ENCODE results near the gene TBX20. TPM values are rescaled to one million over a fixed set of nuclear protein-coding genes. Genes with fewer than 3 reads are reported as not detected.
"Not testable (repeated sequence)": the region's sequence is repeated elsewhere in the genome, so short reads cannot be mapped to it uniquely, and the experiment has no call there.

The TBX20 gene
- total and polyA plus RNA-seq, 10 of the 15 experiments (the other 5 are each of a cell fraction or from before 2014, with no cell fraction given), result not detected

DNA sequence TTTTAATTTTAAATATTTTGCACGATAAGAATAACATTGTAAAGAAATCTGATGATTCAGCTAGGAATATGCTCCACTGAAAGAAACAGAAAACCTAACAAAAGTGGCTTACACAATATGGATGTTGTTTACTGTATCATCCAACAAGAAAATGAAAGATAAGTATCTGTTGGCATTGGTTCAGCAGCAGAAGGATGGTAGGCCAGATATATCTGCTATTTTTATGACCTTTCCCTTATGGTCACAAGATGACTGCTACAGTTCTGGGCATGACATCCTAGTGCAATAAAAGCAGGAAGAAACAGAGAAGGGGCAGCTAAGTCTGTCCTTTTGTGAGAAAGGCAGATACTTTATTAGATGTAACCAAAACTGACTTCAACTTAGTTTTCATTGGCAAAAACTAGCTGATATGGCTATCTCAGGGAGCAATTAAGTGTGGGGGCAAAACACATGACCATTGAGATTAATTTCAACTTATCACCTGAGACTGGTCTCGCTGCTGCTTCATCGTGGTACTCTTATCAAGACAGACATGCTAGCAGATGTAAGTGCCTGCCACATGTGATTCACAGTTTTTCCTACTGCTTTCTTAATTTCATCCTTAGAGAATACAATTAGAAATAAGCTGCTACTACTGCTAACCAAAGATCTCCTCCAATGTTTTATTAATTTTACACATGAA lies 92.7 kb downstream of the TBX20 start:
- H3K9ac ChIP-seq (ENCODE audit: control insufficient read depth, insufficient read depth, low read length); FAIRE-seq; CTCF ChIA-PET; in situ Hi-C loops (cut with MboI); H3K27me3 ChIP-seq (replicated peaks in 1 of 2; ENCODE audit: control insufficient read depth in 2 of 2, insufficient read depth in 2 of 2, low read length in 1 of 2); H3K36me3 ChIP-seq (ENCODE audit: control insufficient read depth in 2 of 2, insufficient read depth in 2 of 2, low read length in 1 of 2); H2AFZ ChIP-seq (ENCODE audit: control insufficient read depth, low read depth, low read length); H3K4me3 ChIP-seq; H3K4me1 ChIP-seq (ENCODE audit: control insufficient read depth, insufficient read depth, low read length); H4K20me1 ChIP-seq (ENCODE audit: control insufficient read depth, insufficient read depth); ATAC-seq; H3K27ac ChIP-seq (ENCODE audit: control insufficient read depth, insufficient read depth); POLR2A ChIA-PET; RAD21 ChIA-PET (ENCODE audit: unreplicated experiment); H3K79me2 ChIP-seq (ENCODE audit: control insufficient read depth, insufficient read depth, low read length); H3K9me3 ChIP-seq (replicated peaks; ENCODE audit: control insufficient read depth, insufficient read depth, low read length); H3K4me2 ChIP-seq (ENCODE audit: control insufficient read depth, insufficient read depth); DNase-seq (ENCODE audit: low read depth, low spot score); intact Hi-C loops (cut with micrococcal nuclease; ENCODE audit: unreplicated experiment); BruUV-seq (replicated peaks): not testable (repeated sequence)
- SMC1A ChIA-PET (ENCODE audit: uncharacterized antibody, unreplicated experiment), result interaction anchor here (1.1 kb wide), 1 partner anchor 11 kb away, joined by 3 read pairs; no protein-coding TSS in a partner anchor
- 1% methylated on average over 3 of the region's 3 CpGs for WGBS (ENCODE audit: insufficient coverage, insufficient replicate concordance, low lambda C conversion rate, missing lambda C conversion rate)

Other genes with a start within 250 kb of the TBX20 start
- gene DPY19L1, start 216.6 kb downstream of the TBX20 start, total RNA-seq (2014; rRNA removed), result 4.0 and 5.8 TPM in 2 replicates
- gene DPY19L1, start 216.6 kb downstream of the TBX20 start, total RNA-seq (2014; rRNA removed; fragmentation: Illumina TruSeq; extraction: Trizol), result 4.8 and 6.2 TPM in 2 replicates
- gene DPY19L1, start 216.6 kb downstream of the TBX20 start, total RNA-seq (2021), result 5.5 and 6.4 TPM in 2 replicates
- gene DPY19L1, start 216.6 kb downstream of the TBX20 start, polyA plus RNA-seq (2011; rRNA removed), result 35.4 and 70.7 TPM in 2 replicates
- gene DPY19L1, start 216.6 kb downstream of the TBX20 start, polyA plus RNA-seq (2014; fragmentation: Illumina TruSeq; extraction: Trizol), result 5.1 and 6.9 TPM in 2 replicates
- gene DPY19L1, start 216.6 kb downstream of the TBX20 start, polyA plus RNA-seq (2014; fragmentation: Nextera tagmentation; extraction: Ambion mirVana), result under 1 TPM; 0.47 to 0.93 TPM
- gene DPY19L1, start 216.6 kb downstream of the TBX20 start, polyA plus RNA-seq (2014; rRNA removed), result 3.0 and 3.5 TPM in 2 replicates
- 1 to 10 TPM in 1 of 2 experiments, under 1 TPM in 1; 0.63 to 1.6 TPM for gene DPY19L1, start 216.6 kb downstream of the TBX20 start, polyA plus RNA-seq (2016; fragmentation: Nextera tagmentation; extraction: Ambion mirVana)